Measurements from ENCODE around the gene CCNT1. TPM values are rescaled to one million over a fixed set of nuclear protein-coding genes. Genes with fewer than 3 reads are reported as not detected.

CCNT1 gene
- total and polyA plus RNA-seq, 4 donors = 3.2 to 18.2 (median 10.4) TPM

DNA sequence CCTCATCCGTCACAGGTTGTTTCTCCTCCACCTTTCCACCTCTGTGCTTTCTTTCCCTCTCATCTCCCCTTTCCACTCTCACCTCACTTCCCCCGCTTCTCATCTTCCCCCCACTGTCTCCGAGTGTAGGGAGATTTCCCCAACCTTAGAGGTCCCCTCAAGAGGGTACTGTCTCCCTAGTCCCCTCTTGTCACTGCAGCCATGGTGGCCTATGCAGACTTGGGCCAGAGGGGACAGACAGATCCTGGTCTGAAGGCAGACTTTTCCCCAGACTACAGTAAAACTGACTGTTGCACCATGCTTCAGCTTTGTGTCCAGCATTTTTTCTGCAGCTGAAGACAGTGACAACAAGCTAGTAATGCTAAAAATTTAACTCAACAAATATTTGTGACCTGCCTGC lies 75.7 kb downstream of the CCNT1 start:
- Histone ChIP-seq H3K27me3 (ENCODE audit: control insufficient read depth in 4 of 4, insufficient read depth in 4 of 4, low read length in 3 of 4) (no peaks in the 10 kb centered on the region), H3K9me3 (ENCODE audit: control insufficient read depth in 4 of 4, low read length in 3 of 4) (no peaks in the 10 kb centered on the region), H3K36me3 (ENCODE audit: control insufficient read depth in 4 of 4, insufficient read depth in 3 of 4, low read depth in 1 of 4, low read length in 3 of 4) (peaks cover 0 to 3% (median 2%) of the 10 kb centered on the region in 4 donors), H3K4me1 (ENCODE audit: control insufficient read depth in 4 of 4, insufficient read depth in 4 of 4, low read length in 3 of 4) (no peaks in the 10 kb centered on the region), H3K4me3 (ENCODE audit: low read depth in 1 of 3, low read length in 3 of 3) (no peak overlapping the region), H3K27ac (ENCODE audit: low read depth in 1 of 2, low read length in 2 of 2) (no peak overlapping the region), H3K9ac (ENCODE audit: low read depth in 1 of 2, low read length in 2 of 2) (no peak overlapping the region)
- TF ChIP-seq, protein P1, sequence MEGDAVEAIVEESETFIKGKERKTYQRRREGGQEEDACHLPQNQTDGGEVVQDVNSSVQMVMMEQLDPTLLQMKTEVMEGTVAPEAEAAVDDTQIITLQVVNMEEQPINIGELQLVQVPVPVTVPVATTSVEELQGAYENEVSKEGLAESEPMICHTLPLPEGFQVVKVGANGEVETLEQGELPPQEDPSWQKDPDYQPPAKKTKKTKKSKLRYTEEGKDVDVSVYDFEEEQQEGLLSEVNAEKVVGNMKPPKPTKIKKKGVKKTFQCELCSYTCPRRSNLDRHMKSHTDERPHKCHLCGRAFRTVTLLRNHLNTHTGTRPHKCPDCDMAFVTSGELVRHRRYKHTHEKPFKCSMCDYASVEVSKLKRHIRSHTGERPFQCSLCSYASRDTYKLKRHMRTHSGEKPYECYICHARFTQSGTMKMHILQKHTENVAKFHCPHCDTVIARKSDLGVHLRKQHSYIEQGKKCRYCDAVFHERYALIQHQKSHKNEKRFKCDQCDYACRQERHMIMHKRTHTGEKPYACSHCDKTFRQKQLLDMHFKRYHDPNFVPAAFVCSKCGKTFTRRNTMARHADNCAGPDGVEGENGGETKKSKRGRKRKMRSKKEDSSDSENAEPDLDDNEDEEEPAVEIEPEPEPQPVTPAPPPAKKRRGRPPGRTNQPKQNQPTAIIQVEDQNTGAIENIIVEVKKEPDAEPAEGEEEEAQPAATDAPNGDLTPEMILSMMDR (IDR thresholded peaks at IDR 0.05; ENCODE audit: low read depth, low read length, missing input control) = no peak
- TF ChIP-seq, protein P2, sequence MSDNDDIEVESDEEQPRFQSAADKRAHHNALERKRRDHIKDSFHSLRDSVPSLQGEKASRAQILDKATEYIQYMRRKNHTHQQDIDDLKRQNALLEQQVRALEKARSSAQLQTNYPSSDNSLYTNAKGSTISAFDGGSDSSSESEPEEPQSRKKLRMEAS (IDR thresholded peaks at IDR 0.05) = no peak
- TF ChIP-seq RXRA (IDR thresholded peaks at IDR 0.05) (no peak), SP1 (IDR thresholded peaks at IDR 0.05) (no peak), FOXA1 (IDR thresholded peaks at IDR 0.05) (no peak), GABPA (IDR thresholded peaks at IDR 0.05 in 1 of 2, conservative IDR thresholded peaks at IDR 0.05 in 1 of 2) (no peak), FOXA2 (IDR thresholded peaks at IDR 0.05) (no peak), HNF4G (IDR thresholded peaks at IDR 0.05) (no peak), JUND (IDR thresholded peaks at IDR 0.05) (no peak), EGR1 (IDR thresholded peaks at IDR 0.05; ENCODE audit: low read depth in 2 of 2) (no peak), NR2F2 (IDR thresholded peaks at IDR 0.05) (no peak), YY1 (IDR thresholded peaks at IDR 0.05) (no peak), HNF4A (conservative IDR thresholded peaks at IDR 0.05) (no peak), RAD21 (IDR thresholded peaks at IDR 0.05) (no peak), TAF1 (conservative IDR thresholded peaks at IDR 0.05) (no peak)
- TF ChIP-seq, protein P3, sequence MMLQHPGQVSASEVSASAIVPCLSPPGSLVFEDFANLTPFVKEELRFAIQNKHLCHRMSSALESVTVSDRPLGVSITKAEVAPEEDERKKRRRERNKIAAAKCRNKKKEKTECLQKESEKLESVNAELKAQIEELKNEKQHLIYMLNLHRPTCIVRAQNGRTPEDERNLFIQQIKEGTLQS (IDR thresholded peaks at IDR 0.05) = no peak
- TF ChIP-seq, protein P4, sequence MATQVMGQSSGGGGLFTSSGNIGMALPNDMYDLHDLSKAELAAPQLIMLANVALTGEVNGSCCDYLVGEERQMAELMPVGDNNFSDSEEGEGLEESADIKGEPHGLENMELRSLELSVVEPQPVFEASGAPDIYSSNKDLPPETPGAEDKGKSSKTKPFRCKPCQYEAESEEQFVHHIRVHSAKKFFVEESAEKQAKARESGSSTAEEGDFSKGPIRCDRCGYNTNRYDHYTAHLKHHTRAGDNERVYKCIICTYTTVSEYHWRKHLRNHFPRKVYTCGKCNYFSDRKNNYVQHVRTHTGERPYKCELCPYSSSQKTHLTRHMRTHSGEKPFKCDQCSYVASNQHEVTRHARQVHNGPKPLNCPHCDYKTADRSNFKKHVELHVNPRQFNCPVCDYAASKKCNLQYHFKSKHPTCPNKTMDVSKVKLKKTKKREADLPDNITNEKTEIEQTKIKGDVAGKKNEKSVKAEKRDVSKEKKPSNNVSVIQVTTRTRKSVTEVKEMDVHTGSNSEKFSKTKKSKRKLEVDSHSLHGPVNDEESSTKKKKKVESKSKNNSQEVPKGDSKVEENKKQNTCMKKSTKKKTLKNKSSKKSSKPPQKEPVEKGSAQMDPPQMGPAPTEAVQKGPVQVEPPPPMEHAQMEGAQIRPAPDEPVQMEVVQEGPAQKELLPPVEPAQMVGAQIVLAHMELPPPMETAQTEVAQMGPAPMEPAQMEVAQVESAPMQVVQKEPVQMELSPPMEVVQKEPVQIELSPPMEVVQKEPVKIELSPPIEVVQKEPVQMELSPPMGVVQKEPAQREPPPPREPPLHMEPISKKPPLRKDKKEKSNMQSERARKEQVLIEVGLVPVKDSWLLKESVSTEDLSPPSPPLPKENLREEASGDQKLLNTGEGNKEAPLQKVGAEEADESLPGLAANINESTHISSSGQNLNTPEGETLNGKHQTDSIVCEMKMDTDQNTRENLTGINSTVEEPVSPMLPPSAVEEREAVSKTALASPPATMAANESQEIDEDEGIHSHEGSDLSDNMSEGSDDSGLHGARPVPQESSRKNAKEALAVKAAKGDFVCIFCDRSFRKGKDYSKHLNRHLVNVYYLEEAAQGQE (IDR thresholded peaks at IDR 0.05) = no peak
- TF ChIP-seq, protein P5, sequence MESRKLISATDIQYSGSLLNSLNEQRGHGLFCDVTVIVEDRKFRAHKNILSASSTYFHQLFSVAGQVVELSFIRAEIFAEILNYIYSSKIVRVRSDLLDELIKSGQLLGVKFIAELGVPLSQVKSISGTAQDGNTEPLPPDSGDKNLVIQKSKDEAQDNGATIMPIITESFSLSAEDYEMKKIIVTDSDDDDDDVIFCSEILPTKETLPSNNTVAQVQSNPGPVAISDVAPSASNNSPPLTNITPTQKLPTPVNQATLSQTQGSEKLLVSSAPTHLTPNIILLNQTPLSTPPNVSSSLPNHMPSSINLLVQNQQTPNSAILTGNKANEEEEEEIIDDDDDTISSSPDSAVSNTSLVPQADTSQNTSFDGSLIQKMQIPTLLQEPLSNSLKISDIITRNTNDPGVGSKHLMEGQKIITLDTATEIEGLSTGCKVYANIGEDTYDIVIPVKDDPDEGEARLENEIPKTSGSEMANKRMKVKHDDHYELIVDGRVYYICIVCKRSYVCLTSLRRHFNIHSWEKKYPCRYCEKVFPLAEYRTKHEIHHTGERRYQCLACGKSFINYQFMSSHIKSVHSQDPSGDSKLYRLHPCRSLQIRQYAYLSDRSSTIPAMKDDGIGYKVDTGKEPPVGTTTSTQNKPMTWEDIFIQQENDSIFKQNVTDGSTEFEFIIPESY (IDR thresholded peaks at IDR 0.05) = no peak
- WGBS = 90% methylated on average over 3 of the region's 3 CpGs
- no peak for DNase-seq (ENCODE audit: low spot score)
